Liver (tissue), 9 donors: Measurements from ENCODE around the gene SFMBT2. TPM values are rescaled to one million over a fixed set of nuclear protein-coding genes. Genes with fewer than 3 reads are reported as not detected.
A peak's percentile ranks its signal among the peaks of the same experiment; 100 is the strongest.

ENCODE experiments used
- DNase-seq: peaks from one replicate; pipeline ENCODE4 v3.0.0-alpha.2; 2017; ENCODE audit warnings: low spot score
- H3K27ac ChIP-seq, 2 donors: one replicate each; pipeline ENCODE4 v1.7.0; 2013; ENCODE audit warnings: inconsistent platforms in 2 of 2, low read length in 2 of 2, control low read depth in 1 of 2, low read depth in 1 of 2, mild to moderate bottlenecking in 1 of 2
- H3K27me3 ChIP-seq, 4 donors: one replicate each; pipeline versions ENCODE4 v1.6.1 to v1.7.0; 2013; ENCODE audit warnings: low read length in 3 of 4, inconsistent platforms in 1 of 4, mild to moderate bottlenecking in 1 of 4, moderate library complexity in 1 of 4; ENCODE audit not compliant: control insufficient read depth in 4 of 4, insufficient read depth in 4 of 4
- H3K36me3 ChIP-seq, 4 donors: one replicate each; pipeline versions ENCODE4 v1.6.1 to v1.7.0; 2013; ENCODE audit warnings: low read length in 3 of 4, mild to moderate bottlenecking in 3 of 4, low read depth in 1 of 4, moderate library complexity in 1 of 4; ENCODE audit not compliant: control insufficient read depth in 4 of 4, insufficient read depth in 3 of 4
- H3K4me1 ChIP-seq, 4 donors: one replicate each; pipeline versions ENCODE4 v1.6.1 to v1.7.0; 2013; ENCODE audit warnings: low read length in 3 of 4, mild to moderate bottlenecking in 3 of 4, moderate library complexity in 1 of 4; ENCODE audit not compliant: control insufficient read depth in 4 of 4, insufficient read depth in 4 of 4
- H3K4me3 ChIP-seq, 3 donors: one replicate each; pipeline versions ENCODE4 v1.6.1 to v1.7.0; 2013; ENCODE audit warnings: low read length in 3 of 3, control low read depth in 1 of 3, low read depth in 1 of 3, mild to moderate bottlenecking in 1 of 3
- H3K9ac ChIP-seq, 2 donors: one replicate each; pipeline ENCODE4 v1.7.0; 2013; ENCODE audit warnings: low read length in 2 of 2, mild to moderate bottlenecking in 2 of 2, moderate library complexity in 2 of 2, control low read depth in 1 of 2, low read depth in 1 of 2
- H3K9me3 ChIP-seq, 4 donors: one replicate each; pipeline versions ENCODE4 v1.6.1 to v1.7.0; 2013; ENCODE audit warnings: low read length in 3 of 4; ENCODE audit not compliant: control insufficient read depth in 4 of 4
- EGR1 ChIP-seq, 2 donors: IDR thresholded peaks; 2 replicates each; pipeline ENCODE4 v1.6.1; 2016 to 2018; ENCODE audit warnings: antibody characterized with exemption in 2 of 2, low read depth in 2 of 2
- FOXA1 ChIP-seq: IDR thresholded peaks from 2 replicates; pipeline ENCODE4 v1.6.1; 2016; ENCODE audit warnings: antibody characterized with exemption
- FOXA2 ChIP-seq: IDR thresholded peaks from 2 replicates; pipeline ENCODE4 v1.6.1; 2016; ENCODE audit warnings: antibody characterized with exemption
- GABPA ChIP-seq, 2 donors: IDR thresholded peaks in 1 of 2; conservative IDR thresholded peaks in 1 of 2; 2 replicates each; pipeline ENCODE4 v1.6.1; 2016; ENCODE audit warnings: antibody characterized with exemption in 2 of 2, mild to moderate bottlenecking in 1 of 2, moderate library complexity in 1 of 2
- HNF4A ChIP-seq, 2 donors: conservative IDR thresholded peaks; 2 replicates each; pipeline ENCODE4 v1.6.1; 2016; ENCODE audit warnings: antibody characterized with exemption in 2 of 2, mild to moderate bottlenecking in 2 of 2
- HNF4G ChIP-seq: IDR thresholded peaks from 2 replicates; pipeline ENCODE4 v1.6.1; 2016; ENCODE audit warnings: antibody characterized with exemption
- JUND ChIP-seq, 2 donors: IDR thresholded peaks; 2 replicates each; pipeline ENCODE4 v1.6.1; 2016; ENCODE audit warnings: antibody characterized with exemption in 2 of 2
- NR2F2 ChIP-seq: IDR thresholded peaks from 2 replicates; pipeline ENCODE4 v1.6.1; 2016; ENCODE audit warnings: antibody characterized with exemption
- RAD21 ChIP-seq, 2 donors: IDR thresholded peaks; 2 replicates each; pipeline ENCODE4 v1.6.1; 2016; ENCODE audit warnings: antibody characterized with exemption in 2 of 2, mild to moderate bottlenecking in 2 of 2
- RXRA ChIP-seq, 2 donors: IDR thresholded peaks; 2 replicates each; pipeline ENCODE4 v1.6.1; 2017 to 2018; ENCODE audit warnings: antibody characterized with exemption in 2 of 2, mild to moderate bottlenecking in 1 of 2
- TAF1 ChIP-seq: conservative IDR thresholded peaks from 2 replicates; pipeline ENCODE4 v1.6.1; 2016; ENCODE audit warnings: antibody characterized with exemption, mild to moderate bottlenecking
- YY1 ChIP-seq: IDR thresholded peaks from 2 replicates; pipeline ENCODE4 v1.6.1; 2016; ENCODE audit warnings: antibody characterized with exemption, mild to moderate bottlenecking
- WGBS: extraction: QIAGEN DNeasy Blood & Tissue Kit; methylation state at CpG from one replicate; pipeline ENCODE4 v1.1.7; 2013; 5-methylcytosine and 5-hydroxymethylcytosine counted together
- polyA plus RNA-seq, 2 donors: library from polyadenylated mRNA; stranded (reverse) in 1 of 2; unstranded in 1 of 2; fragments of 200-250 nt in 1 of 2; fragments of >200 nt in 1 of 2; fragmentation: Nextera tagmentation in 1 of 2; extraction: Ambion mirVana in 1 of 2; gene quantifications; one replicate each; pipeline versions ENCODE4 v1.2.1 to v1.2.3, GENCODE V29; 2013 to 2015
- total RNA-seq, 2 donors: library from RNA; depleted of rRNA; stranded (reverse); fragments of >200 nt; gene quantifications; one replicate each; pipeline ENCODE4 v1.2.3, GENCODE V29; 2014
- TF ChIP-seq, protein P1 (sequence below): IDR thresholded peaks from 2 replicates; pipeline ENCODE4 v1.6.1; 2016; ENCODE audit warnings: antibody characterized with exemption, mild to moderate bottlenecking
- TF ChIP-seq, protein P2 (sequence below): fragments of 150-350 bp; IDR thresholded peaks from 2 replicates; pipeline ENCODE4 v1.5.1; 2017; ENCODE audit warnings: improper control_type of control experiment, low read depth, low read length; ENCODE audit not compliant: missing input control
- TF ChIP-seq, protein P3 (sequence below): IDR thresholded peaks from 2 replicates; pipeline ENCODE4 v1.6.1; 2016; ENCODE audit warnings: antibody characterized with exemption
- TF ChIP-seq, protein P4 (sequence below): IDR thresholded peaks from 2 replicates; pipeline ENCODE4 v1.6.1; 2016; ENCODE audit warnings: antibody characterized with exemption
- donor health status: healthy.
- donor health status: healthy.
- donor health status: healthy.
- donor health status: healthy.
- donor health status: healthy.

The SFMBT2 gene
- total and polyA plus RNA-seq, 4 donors, result 0.46 to 2.8 (median 1.5) TPM

DNA sequence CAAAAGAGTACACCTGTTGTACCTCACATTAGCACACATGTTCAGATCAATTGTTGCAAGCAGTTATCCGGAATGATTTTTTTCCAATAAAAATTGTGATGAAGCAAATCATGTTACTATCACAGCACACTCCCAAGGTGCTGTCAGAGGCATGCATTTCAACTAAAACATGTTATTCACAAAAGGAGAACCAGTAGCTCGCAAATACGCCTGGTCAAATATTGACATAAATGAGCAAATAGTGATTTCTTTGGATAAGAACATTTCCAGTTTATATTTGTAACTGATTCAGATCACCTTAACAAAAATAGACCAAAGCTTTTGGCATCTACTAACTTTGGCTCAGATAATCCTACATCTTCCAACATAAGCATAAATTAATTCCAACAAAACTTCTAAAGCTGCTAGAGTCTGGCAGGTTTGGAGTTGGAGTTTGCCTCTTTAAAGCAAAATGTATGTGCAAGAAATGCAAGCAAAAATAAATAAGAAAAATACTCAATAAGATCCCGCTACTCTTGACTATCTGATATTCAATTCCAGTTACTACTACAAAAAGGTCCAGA, 208.0 kb downstream of the SFMBT2 start:
- Histone ChIP-seq H3K9ac (no peak overlapping the region), H3K36me3 (no peaks in the 10 kb centered on the region), H3K4me1 (peaks cover 3 to 20% (median 9%) of the 10 kb centered on the region in 4 donors), H3K27me3 (no peaks in the 10 kb centered on the region), H3K27ac (no peak overlapping the region), H3K9me3 (no peaks in the 10 kb centered on the region), H3K4me3 (no peak overlapping the region)
- TF ChIP-seq, protein P1, sequence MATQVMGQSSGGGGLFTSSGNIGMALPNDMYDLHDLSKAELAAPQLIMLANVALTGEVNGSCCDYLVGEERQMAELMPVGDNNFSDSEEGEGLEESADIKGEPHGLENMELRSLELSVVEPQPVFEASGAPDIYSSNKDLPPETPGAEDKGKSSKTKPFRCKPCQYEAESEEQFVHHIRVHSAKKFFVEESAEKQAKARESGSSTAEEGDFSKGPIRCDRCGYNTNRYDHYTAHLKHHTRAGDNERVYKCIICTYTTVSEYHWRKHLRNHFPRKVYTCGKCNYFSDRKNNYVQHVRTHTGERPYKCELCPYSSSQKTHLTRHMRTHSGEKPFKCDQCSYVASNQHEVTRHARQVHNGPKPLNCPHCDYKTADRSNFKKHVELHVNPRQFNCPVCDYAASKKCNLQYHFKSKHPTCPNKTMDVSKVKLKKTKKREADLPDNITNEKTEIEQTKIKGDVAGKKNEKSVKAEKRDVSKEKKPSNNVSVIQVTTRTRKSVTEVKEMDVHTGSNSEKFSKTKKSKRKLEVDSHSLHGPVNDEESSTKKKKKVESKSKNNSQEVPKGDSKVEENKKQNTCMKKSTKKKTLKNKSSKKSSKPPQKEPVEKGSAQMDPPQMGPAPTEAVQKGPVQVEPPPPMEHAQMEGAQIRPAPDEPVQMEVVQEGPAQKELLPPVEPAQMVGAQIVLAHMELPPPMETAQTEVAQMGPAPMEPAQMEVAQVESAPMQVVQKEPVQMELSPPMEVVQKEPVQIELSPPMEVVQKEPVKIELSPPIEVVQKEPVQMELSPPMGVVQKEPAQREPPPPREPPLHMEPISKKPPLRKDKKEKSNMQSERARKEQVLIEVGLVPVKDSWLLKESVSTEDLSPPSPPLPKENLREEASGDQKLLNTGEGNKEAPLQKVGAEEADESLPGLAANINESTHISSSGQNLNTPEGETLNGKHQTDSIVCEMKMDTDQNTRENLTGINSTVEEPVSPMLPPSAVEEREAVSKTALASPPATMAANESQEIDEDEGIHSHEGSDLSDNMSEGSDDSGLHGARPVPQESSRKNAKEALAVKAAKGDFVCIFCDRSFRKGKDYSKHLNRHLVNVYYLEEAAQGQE, result no peak
- TF ChIP-seq, protein P2, sequence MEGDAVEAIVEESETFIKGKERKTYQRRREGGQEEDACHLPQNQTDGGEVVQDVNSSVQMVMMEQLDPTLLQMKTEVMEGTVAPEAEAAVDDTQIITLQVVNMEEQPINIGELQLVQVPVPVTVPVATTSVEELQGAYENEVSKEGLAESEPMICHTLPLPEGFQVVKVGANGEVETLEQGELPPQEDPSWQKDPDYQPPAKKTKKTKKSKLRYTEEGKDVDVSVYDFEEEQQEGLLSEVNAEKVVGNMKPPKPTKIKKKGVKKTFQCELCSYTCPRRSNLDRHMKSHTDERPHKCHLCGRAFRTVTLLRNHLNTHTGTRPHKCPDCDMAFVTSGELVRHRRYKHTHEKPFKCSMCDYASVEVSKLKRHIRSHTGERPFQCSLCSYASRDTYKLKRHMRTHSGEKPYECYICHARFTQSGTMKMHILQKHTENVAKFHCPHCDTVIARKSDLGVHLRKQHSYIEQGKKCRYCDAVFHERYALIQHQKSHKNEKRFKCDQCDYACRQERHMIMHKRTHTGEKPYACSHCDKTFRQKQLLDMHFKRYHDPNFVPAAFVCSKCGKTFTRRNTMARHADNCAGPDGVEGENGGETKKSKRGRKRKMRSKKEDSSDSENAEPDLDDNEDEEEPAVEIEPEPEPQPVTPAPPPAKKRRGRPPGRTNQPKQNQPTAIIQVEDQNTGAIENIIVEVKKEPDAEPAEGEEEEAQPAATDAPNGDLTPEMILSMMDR, result no peak
- TF ChIP-seq FOXA2 (peak; percentile 53), EGR1 (IDR thresholded peaks at IDR 0.05; ENCODE audit: low read depth in 2 of 2) (no peak), NR2F2 (no peak), JUND (IDR thresholded peaks at IDR 0.05) (no peak), YY1 (no peak), RXRA (IDR thresholded peaks at IDR 0.05) (peak in 1 of 2 donors; percentile 27), HNF4A (conservative IDR thresholded peaks at IDR 0.05) (peak in 1 of 2 donors; percentile 40), RAD21 (IDR thresholded peaks at IDR 0.05) (peak in 1 of 2 donors; percentile 7), TAF1 (no peak), GABPA (IDR thresholded peaks at IDR 0.05 in 1 of 2, conservative IDR thresholded peaks at IDR 0.05 in 1 of 2) (no peak), HNF4G (no peak), FOXA1 (no peak)
- TF ChIP-seq, protein P3, sequence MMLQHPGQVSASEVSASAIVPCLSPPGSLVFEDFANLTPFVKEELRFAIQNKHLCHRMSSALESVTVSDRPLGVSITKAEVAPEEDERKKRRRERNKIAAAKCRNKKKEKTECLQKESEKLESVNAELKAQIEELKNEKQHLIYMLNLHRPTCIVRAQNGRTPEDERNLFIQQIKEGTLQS, result no peak
- no peak for DNase-seq
- 33% methylated on average over 4 of the region's 4 CpGs for WGBS

DNA sequence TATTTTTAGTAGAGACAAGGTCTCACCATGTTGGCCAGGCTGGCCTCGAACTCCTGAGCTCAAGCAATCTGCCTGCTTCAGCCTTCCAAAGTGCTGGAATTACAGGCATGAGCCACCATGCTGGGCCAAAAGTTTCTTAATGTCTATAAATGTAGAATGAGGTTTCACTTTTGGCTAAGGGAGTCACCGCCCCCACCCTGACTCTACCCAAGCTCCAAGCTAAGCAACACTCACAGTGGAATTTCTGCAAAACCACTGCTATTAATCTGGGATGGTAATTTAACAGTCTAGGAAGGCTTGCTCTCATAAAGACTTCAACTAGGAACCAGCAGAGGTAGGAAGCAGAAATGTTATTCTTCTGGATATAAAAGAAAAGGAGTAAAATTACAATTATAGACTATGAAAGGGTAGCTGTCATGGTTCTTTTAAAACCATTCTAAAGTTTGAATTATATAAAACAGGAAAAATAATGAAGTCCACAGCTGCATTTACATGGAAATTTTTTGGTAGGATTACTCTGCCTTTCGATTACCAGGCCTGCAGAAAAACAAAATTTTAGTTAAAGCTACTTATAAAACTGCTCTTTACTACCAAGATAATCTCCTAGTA, 211.6 kb downstream of the SFMBT2 start:
- H3K36me3 ChIP-seq, result peaks cover 0 to 2% (median 0%) of the 10 kb centered on the region in 4 donors
- no peak overlapping the region for H3K27ac ChIP-seq
- H3K4me1 ChIP-seq, result peaks cover 3 to 14% (median 9%) of the 10 kb centered on the region in 4 donors
- DNase-seq, result no peak
- H3K9me3 ChIP-seq, result peaks cover 0 to 3% (median 0%) of the 10 kb centered on the region in 4 donors
- H3K27me3 ChIP-seq, result no peaks in the 10 kb centered on the region
- TF ChIP-seq, protein P4, sequence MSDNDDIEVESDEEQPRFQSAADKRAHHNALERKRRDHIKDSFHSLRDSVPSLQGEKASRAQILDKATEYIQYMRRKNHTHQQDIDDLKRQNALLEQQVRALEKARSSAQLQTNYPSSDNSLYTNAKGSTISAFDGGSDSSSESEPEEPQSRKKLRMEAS, result no peak
- TF ChIP-seq NR2F2, result no peak
- 90% methylated on average over 3 of the region's 3 CpGs for WGBS
- no peak overlapping the region for H3K4me3 ChIP-seq
- no peak overlapping the region for H3K9ac ChIP-seq
